ENCODE results near the gene SND1.

SND1 gene

DNA sequence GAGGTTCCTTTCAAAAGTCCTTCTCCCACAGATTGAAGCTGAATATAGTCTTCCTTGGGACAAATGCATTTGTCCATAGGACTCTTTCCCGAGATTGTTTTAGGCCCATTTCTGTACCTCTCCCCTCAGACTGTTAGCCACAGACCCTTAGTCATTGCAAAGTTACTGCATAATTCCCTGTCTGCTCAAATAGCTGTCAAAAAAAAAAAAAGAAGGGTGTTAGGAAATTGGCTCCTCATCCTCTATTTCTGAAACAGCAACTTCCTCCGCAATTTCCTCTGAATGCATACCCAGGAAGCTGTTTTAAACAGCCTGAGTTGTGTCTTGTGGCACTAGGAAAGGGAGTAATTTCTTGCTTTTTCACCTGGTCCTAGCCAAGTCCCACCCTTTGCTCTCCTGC, 373.8 kb downstream of the SND1 start:
- TF ChIP-seq, protein P1, sequence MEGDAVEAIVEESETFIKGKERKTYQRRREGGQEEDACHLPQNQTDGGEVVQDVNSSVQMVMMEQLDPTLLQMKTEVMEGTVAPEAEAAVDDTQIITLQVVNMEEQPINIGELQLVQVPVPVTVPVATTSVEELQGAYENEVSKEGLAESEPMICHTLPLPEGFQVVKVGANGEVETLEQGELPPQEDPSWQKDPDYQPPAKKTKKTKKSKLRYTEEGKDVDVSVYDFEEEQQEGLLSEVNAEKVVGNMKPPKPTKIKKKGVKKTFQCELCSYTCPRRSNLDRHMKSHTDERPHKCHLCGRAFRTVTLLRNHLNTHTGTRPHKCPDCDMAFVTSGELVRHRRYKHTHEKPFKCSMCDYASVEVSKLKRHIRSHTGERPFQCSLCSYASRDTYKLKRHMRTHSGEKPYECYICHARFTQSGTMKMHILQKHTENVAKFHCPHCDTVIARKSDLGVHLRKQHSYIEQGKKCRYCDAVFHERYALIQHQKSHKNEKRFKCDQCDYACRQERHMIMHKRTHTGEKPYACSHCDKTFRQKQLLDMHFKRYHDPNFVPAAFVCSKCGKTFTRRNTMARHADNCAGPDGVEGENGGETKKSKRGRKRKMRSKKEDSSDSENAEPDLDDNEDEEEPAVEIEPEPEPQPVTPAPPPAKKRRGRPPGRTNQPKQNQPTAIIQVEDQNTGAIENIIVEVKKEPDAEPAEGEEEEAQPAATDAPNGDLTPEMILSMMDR (IDR thresholded peaks at IDR 0.05; ENCODE audit: low read depth, low read length, missing control alignments) = no peak
- DNase-seq (ENCODE audit: extremely low read depth, low read depth) = no peak
- H3K4me3 ChIP-seq (replicated peaks; ENCODE audit: low read depth, low read length) = no peak overlapping the region

DNA sequence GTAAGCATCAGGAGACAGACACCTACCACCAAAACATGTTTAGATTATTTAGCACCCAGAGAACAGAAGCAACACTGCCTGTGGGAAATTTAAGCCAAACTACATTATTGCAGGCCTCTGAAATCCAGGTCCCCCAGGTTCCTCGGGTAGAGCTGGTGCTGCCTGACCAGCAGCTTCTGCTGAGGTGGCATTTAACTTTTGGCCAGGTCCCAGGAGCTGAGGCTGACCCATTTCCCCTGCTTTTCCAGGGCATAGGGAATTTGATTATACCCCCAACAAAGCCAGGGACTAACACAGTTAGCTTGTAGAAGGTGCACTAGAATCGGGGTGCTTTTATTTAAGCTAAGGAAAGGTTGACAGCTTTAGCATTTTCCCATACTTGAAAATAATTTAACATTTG, 374.6 kb downstream of the SND1 start:
- TF ChIP-seq, protein P1 (IDR thresholded peaks at IDR 0.05; ENCODE audit: low read depth, low read length, missing control alignments) = no peak
- no peak for DNase-seq (ENCODE audit: extremely low read depth, low read depth)
- H3K4me3 ChIP-seq (replicated peaks; ENCODE audit: low read depth, low read length) = no peak overlapping the region

DNA sequence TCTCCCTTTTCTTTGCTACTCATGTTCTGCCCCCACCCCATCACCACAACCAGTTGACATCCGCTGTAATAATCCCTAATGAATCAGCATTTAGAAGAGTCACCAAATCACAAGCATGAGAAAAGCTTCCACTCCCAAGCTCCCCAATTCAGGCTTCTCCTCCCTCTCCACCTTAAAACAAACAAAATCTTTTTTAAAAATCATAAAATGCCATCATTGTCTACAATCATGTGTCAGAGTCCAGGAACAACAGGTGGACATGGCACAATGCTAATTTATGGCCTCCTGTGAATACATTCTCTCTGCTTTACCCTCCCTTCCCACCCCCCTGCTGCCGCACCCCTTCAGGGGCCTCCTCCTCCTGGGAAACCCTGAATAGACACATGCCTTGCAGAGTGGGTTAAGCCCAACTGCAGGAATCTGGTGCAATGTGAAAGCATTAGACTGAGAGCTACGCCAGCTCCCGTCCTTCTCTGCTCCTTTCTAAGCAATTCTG, 375.5 kb downstream of the SND1 start:
- no peak for DNase-seq (ENCODE audit: extremely low read depth, low read depth)
- TF ChIP-seq, protein P1 (IDR thresholded peaks at IDR 0.05; ENCODE audit: low read depth, low read length, missing control alignments) = no peak
- H3K4me3 ChIP-seq (replicated peaks; ENCODE audit: low read depth, low read length) = no peak overlapping the region

DNA sequence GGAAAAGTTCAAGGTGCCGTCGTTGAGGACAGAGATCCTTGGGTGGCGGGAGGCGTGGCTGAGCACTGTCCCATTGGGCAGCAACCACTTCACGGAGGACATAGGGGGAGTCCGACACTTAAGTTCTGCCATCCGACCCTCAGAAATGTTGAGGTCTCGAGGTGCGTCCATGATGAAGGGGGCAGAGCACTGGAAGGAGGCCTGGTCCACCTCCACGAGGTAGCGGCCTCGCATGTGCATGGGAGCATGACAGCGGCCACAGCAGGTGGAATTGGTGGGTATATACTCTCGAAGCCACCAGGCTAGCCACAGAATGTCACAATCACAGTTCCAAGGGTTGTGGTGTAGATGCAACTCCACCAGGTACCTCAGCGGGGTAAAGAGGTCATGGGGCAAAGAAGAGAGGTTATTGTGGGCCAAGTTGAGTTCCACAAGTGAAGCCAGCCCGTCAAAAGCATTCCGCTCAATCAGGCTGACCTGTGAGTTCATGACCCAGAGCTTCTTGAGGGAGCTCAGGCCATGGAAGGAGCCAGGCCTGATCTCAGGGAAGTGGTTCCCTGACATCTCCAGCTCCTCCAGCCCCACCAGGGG, 377.5 kb downstream of the SND1 start:
- H3K4me3 ChIP-seq (replicated peaks; ENCODE audit: low read depth, low read length) = no peak overlapping the region

DNA sequence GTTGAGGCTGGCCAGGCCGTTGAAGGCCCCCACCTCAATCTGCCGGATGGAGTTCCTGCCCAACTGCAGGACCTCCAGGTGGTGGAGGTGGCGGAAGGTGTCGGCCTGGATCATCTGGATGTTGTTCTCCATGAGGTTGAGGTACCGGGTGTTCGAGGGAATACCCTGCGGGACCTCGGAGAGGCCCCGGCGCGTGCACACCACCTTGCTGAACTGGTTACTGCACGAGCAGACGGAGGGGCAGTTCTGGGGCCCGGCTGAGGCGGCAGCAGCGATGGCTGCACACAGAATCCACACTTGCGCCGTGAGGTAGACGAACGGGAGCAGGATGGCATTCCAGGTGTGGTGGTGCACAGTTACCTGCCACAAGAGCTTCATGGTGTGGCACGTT, 378.3 kb downstream of the SND1 start:
- no peak for DNase-seq (ENCODE audit: extremely low read depth, low read depth)

More for the DNA sequence above, 377.5 kb downstream of the SND1 start:
- no peak for DNase-seq (ENCODE audit: extremely low read depth, low read depth)
- TF ChIP-seq, protein P1 (IDR thresholded peaks at IDR 0.05; ENCODE audit: low read depth, low read length, missing control alignments) = no peak

DNA sequence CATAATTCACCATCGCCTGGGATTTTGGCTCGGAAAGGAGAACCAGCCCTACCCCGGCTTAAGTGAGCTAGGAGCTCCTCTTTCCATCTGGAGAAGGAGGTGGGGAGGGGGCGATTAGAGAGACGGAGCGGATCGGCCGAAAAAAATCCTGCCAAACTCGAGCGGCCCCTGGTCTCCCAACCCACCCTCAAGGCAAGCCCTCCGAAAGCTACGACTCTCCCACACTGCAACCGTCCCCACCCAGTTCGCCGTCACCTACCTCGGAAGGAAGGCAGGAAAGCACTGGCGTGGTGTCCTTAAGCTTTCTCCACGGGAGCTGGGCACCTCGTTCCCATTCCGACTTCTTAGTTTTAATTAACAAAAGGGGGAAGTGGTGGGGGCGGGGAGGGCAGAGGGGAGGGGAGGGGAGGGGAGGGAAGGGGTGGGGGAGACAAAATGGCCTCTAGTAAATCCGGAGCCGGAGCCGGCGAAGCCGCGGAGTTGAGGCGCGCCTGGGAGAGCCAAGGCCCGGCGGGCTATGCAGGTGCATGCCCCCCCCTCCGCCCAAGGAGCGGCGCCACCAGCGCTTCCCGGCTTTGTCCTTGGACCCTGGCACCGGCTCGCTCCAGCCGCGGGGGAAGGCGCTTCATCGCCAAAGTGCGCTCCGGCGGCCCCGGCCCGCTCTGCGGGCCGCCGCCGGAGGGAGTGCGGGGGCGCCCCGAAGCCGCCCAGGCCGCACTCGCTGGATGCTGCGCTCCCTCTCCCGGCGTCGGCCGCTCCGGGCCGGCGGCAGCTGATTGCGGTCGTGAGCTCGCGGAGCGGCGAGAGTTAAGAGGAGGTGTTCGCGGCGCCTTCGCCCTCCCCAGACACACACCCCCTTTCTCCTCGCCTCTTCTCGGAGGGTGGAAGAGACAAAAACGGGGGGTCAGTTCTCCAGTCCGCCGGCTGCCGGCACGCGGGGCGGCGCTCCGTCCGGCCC, 378.9 kb downstream of the SND1 start, which contains the start of gene LRRC4:
Gene LRRC4 (minus strand): TSS at position 784 of the 958 bp plus-strand sequence. CDS start 797 bp downstream, outside the sequence.
- TF ChIP-seq, protein P1 (IDR thresholded peaks at IDR 0.05; ENCODE audit: low read depth, low read length, missing control alignments) = no peak
- peak within 1 kb of the TSS; percentile 32 for H3K4me3 ChIP-seq (replicated peaks; ENCODE audit: low read depth, low read length)
- no peak for DNase-seq (ENCODE audit: extremely low read depth, low read depth)

More for the DNA sequence above, 378.3 kb downstream of the SND1 start:
- peak overlapping the region; percentile 32; the same call in 1 of the 2 replicates for H3K4me3 ChIP-seq (replicated peaks; ENCODE audit: low read depth, low read length)
- TF ChIP-seq, protein P1 (IDR thresholded peaks at IDR 0.05; ENCODE audit: low read depth, low read length, missing control alignments) = no peak
